OCI-LY7 (cell line): Measurements from ENCODE around the gene TAOK2. TPM values are rescaled to one million over a fixed set of nuclear protein-coding genes. Genes with fewer than 3 reads are reported as not detected.

Source experiments
- BruUV-seq: library from RNA; stranded (reverse); fragments of 400-500 nt; replicated peaks from 2 replicates; lab custom pipeline; 2021; lab: Mats Ljungman, UMichigan
- CTCF ChIA-PET: fragments of 300-600 bp; sonication (Branson Sonifier 250); formaldehyde crosslinking; loops from one replicate; lab custom pipeline; 2022; ENCODE audit warnings: antibody characterized with exemption; ENCODE audit not compliant: unreplicated experiment; lab: Charles Lee
- POLR2A ChIA-PET: fragments of 300-600 bp; sonication (Branson Sonifier 250); formaldehyde crosslinking; loops from one replicate; lab custom pipeline; 2022; ENCODE audit warnings: antibody characterized with exemption; lab: Charles Lee
- DNase-seq: peaks from one replicate; pipeline ENCODE4 v3.0.0-alpha.2; 2015; ENCODE audit warnings: low spot score
- H2AFZ ChIP-seq: fragments of 200-600 bp; sonication (generic), shearing (Covaris generic); 2 replicates; pipeline ENCODE4 v1.6.1; 2014; ENCODE audit warnings: mild to moderate bottlenecking, antibody characterized with exemption, low read length, moderate library complexity
- H3K27ac ChIP-seq: fragments of 200-600 bp; sonication (generic); 2 replicates; pipeline ENCODE4 v1.5.1; 2014; ENCODE audit warnings: mixed run types, low read depth, mild to moderate bottlenecking, moderate library complexity, low read length, inconsistent platforms; ENCODE audit not compliant: poor library complexity, severe bottlenecking
- H3K36me3 ChIP-seq: fragments of 200-600 bp; sonication (generic); 2 replicates; pipeline ENCODE4 v1.6.1; 2014; ENCODE audit warnings: mild to moderate bottlenecking, antibody characterized with exemption, low read length, moderate library complexity, mixed read lengths; ENCODE audit not compliant: insufficient read depth
- H3K4me1 ChIP-seq: fragments of 200-600 bp; sonication (generic); 2 replicates; pipeline ENCODE4 v1.5.1; 2014; ENCODE audit warnings: mild to moderate bottlenecking, low read length; ENCODE audit not compliant: insufficient read depth, poor library complexity, severe bottlenecking
- H3K4me2 ChIP-seq: fragments of 200-600 bp; sonication (generic); 2 replicates; pipeline ENCODE4 v1.6.1; 2014; ENCODE audit warnings: mild to moderate bottlenecking, low read length
- H3K4me3 ChIP-seq: fragments of 200-600 bp; sonication (generic); 2 replicates; pipeline ENCODE4 v1.5.1; 2014; ENCODE audit warnings: mild to moderate bottlenecking, low read depth, low read length; ENCODE audit not compliant: poor library complexity, severe bottlenecking
- H3K79me2 ChIP-seq: fragments of 200-600 bp; sonication (generic); 2 replicates; pipeline ENCODE4 v1.6.1; 2016; ENCODE audit warnings: low read depth, mild to moderate bottlenecking, low read length, moderate library complexity, mixed read lengths; ENCODE audit not compliant: insufficient read depth
- H3K9me2 ChIP-seq: fragments of 200-600 bp; sonication (generic); 2 replicates; pipeline ENCODE4 v1.6.1; 2016; ENCODE audit warnings: mild to moderate bottlenecking, low read length, mixed read lengths; ENCODE audit not compliant: insufficient read depth
- H3K9me3 ChIP-seq: fragments of 200-600 bp; sonication (generic); 2 replicates; pipeline ENCODE4 v1.6.1; 2014; ENCODE audit warnings: mild to moderate bottlenecking, mixed run types, low read length, mixed read lengths
- H4K20me1 ChIP-seq: fragments of 200-600 bp; sonication (generic); 2 replicates; pipeline ENCODE4 v1.6.1; 2014; ENCODE audit warnings: mild to moderate bottlenecking, antibody characterized with exemption, low read length, moderate library complexity, mixed read lengths; ENCODE audit not compliant: insufficient read depth
- EZH2phosphoT487 ChIP-seq: fragments of 200-600 bp; sonication (generic); IDR thresholded peaks from 2 replicates; pipeline ENCODE4 v1.6.1; 2018; ENCODE audit warnings: low read depth, borderline replicate concordance, mild to moderate bottlenecking, mixed run types, antibody characterized with exemption, low read length, moderate library complexity, mixed read lengths
- intact Hi-C: fragments of 100-400 bp; cut with micrococcal nuclease; formaldehyde crosslinking; loops from one replicate; pipeline ENCODE4 v1.10.0; 2022; ENCODE audit not compliant: unreplicated experiment
- total RNA-seq, 2 experiments: library from RNA; depleted of rRNA in 1 of 2; stranded (reverse); fragments of >200 nt in 1 of 2; shearing (Covaris generic) in 1 of 2; gene quantifications; 2 replicates each; pipeline ENCODE4 v1.2.3, GENCODE V29; 2014 to 2022
- TF ChIP-seq, protein P1 (sequence below): fragments of 200-600 bp; sonication (generic); conservative IDR thresholded peaks from 2 replicates; pipeline ENCODE4 v1.5.1; 2014; ENCODE audit warnings: mild to moderate bottlenecking, antibody characterized with exemption, low read length, moderate library complexity, mixed read lengths

TAOK2 gene
- total RNA-seq, 2 experiments from 2014 or later: 31.7 to 45.0 TPM

DNA sequence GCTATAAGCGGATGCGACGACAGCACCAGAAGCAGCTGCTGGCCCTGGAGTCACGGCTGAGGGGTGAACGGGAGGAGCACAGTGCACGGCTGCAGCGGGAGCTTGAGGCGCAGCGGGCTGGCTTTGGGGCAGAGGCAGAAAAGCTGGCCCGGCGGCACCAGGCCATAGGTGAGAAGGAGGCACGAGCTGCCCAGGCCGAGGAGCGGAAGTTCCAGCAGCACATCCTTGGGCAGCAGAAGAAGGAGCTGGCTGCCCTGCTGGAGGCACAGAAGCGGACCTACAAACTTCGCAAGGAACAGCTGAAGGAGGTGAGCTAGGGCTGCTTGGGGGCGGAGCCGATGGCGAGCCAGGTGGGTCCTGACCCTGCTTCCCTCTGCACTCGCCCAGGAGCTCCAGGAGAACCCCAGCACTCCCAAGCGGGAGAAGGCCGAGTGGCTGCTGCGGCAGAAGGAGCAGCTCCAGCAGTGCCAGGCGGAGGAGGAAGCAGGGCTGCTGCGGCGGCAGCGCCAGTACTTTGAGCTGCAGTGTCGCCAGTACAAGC is 11.7 kb downstream of the TAOK2 start:
- ChIA-PET POLR2A (interaction anchor here (1.3 kb wide), 1 partner anchor 10 kb away, joined by 4 read pairs; no protein-coding TSS in a partner anchor), CTCF (no interaction called here)
- Histone ChIP-seq H3K79me2 (no peaks in the 10 kb centered on the region), H3K4me2 (no peak overlapping the region), H3K4me3 (no peak overlapping the region), H3K9me3 (no peaks in the 10 kb centered on the region), H3K27ac (no peak overlapping the region), H2AFZ (no peak overlapping the region), H4K20me1 (no peaks in the 10 kb centered on the region), H3K4me1 (no peaks in the 10 kb centered on the region), H3K36me3 (peaks cover 98% of the 10 kb centered on the region), H3K9me2 (no peaks in the 10 kb centered on the region)
- intact Hi-C loops: no loop called here
- TF ChIP-seq, protein P1, sequence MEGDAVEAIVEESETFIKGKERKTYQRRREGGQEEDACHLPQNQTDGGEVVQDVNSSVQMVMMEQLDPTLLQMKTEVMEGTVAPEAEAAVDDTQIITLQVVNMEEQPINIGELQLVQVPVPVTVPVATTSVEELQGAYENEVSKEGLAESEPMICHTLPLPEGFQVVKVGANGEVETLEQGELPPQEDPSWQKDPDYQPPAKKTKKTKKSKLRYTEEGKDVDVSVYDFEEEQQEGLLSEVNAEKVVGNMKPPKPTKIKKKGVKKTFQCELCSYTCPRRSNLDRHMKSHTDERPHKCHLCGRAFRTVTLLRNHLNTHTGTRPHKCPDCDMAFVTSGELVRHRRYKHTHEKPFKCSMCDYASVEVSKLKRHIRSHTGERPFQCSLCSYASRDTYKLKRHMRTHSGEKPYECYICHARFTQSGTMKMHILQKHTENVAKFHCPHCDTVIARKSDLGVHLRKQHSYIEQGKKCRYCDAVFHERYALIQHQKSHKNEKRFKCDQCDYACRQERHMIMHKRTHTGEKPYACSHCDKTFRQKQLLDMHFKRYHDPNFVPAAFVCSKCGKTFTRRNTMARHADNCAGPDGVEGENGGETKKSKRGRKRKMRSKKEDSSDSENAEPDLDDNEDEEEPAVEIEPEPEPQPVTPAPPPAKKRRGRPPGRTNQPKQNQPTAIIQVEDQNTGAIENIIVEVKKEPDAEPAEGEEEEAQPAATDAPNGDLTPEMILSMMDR: no peak
- no peak for TF ChIP-seq EZH2phosphoT487
- DNase-seq: no peak
- BruUV-seq: no TSS peak

DNA sequence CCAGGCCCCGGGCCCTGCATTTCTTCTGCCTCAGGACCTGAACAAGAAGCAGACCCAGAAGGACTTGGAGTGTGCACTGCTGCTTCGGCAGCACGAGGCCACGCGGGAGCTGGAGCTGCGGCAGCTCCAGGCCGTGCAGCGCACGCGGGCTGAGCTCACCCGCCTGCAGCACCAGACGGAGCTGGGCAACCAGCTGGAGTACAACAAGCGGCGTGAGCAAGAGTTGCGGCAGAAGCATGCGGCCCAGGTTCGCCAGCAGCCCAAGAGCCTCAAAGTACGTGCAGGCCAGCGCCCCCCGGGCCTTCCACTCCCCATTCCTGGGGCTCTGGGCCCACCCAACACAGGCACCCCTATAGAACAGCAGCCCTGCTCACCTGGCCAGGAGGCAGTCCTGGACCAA is 12.6 kb downstream of the TAOK2 start:
- DNase-seq: no peak

GRCh38 chr16:29986931-29987330 is 13.3 kb downstream of the TAOK2 start:
- H3K4me2 ChIP-seq: no peak overlapping the region
- no peaks in the 10 kb centered on the region for H3K79me2 ChIP-seq
- no peak overlapping the region for H3K4me3 ChIP-seq
- peaks cover 97% of the 10 kb centered on the region for H3K36me3 ChIP-seq
- TF ChIP-seq, protein P1: no peak
- no peak for TF ChIP-seq EZH2phosphoT487
- H3K9me3 ChIP-seq: no peaks in the 10 kb centered on the region
- H2AFZ ChIP-seq: no peak overlapping the region
- H3K27ac ChIP-seq: no peak overlapping the region
- no peaks in the 10 kb centered on the region for H4K20me1 ChIP-seq
- POLR2A ChIA-PET: no interaction called here
- no peaks in the 10 kb centered on the region for H3K4me1 ChIP-seq
- intact Hi-C loops: no loop called here
- DNase-seq: no peak
- no TSS peak for BruUV-seq
- H3K9me2 ChIP-seq: no peaks in the 10 kb centered on the region
- CTCF ChIA-PET: no interaction called here

More for the DNA sequence above, 12.6 kb downstream of the TAOK2 start:
- Histone ChIP-seq H3K27ac (no peak overlapping the region), H3K79me2 (no peaks in the 10 kb centered on the region), H2AFZ (no peak overlapping the region), H4K20me1 (no peaks in the 10 kb centered on the region), H3K36me3 (peaks cover 97% of the 10 kb centered on the region), H3K9me2 (no peaks in the 10 kb centered on the region), H3K9me3 (no peaks in the 10 kb centered on the region), H3K4me1 (no peaks in the 10 kb centered on the region), H3K4me2 (no peak overlapping the region), H3K4me3 (no peak overlapping the region)
- TF ChIP-seq, protein P1: no peak
- TF ChIP-seq EZH2phosphoT487: no peak
- ChIA-PET POLR2A (interaction anchor here (1.3 kb wide), 1 partner anchor 11 kb away, joined by 4 read pairs; no protein-coding TSS in a partner anchor), CTCF (no interaction called here)
- BruUV-seq: no TSS peak
- intact Hi-C loops: no loop called here
